ENCODE measurements around the gene ADD2.

Gene ADD2

GRCh38 chr2:70697603-70698383, 70.2 kb downstream of the ADD2 start:
- DNase-seq: peak; percentile 15

DNA sequence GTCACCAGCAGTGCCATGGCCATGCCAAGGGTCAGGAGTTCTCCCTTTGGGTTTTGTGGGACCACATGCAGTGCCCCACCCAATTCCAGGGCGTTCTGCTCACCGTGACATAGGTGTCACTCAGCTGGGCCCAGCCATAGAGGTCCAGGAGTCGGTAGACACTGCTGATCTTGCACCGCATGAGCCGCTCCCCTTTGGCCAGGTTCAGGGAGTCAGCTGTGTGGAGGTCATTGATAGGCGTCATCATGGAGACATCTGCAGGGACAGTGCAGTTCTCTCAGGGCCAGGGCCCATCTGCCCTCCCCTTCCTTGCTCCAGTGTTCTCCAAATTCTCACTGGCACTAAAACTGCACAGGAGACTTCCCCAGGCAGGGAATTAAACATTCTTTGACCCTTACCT, 71.9 kb downstream of the ADD2 start:
- DNase-seq: no peak

- no peak for DNase-seq
Measured at GRCh38 chr2:70692256-70692655, 75.7 kb downstream of the ADD2 start.

DNA sequence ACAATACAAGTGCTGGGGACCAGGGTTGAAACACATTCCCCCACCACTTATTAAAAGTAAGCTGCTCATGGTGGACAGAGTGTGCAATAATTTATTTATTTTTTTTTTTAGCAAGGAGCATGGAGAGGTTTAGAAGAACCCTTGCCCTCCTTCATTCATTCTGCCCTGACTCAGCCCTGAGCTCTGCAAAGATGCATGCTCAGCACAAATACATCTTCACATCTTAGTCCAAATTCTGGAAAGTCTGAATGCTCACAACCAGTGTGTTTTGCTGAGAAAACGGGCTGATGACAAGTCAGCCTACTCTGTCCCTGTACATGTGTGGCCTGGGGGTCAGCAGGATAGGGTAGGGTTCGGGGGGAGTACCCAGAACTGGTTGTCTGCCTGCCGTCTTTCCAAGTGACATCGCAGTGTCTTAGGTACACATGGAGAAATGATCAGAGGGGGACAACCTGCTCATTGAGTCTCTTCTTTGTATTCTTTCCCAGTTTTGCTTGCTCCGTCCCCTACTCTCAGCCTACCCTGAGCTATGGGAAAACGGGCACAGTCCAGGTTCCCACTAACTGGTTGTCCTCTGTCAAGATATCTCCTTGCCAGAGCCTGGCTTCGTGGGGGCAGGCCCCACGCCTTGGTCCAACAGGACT, 76.4 kb downstream of the ADD2 start:
- no peak for DNase-seq

DNA sequence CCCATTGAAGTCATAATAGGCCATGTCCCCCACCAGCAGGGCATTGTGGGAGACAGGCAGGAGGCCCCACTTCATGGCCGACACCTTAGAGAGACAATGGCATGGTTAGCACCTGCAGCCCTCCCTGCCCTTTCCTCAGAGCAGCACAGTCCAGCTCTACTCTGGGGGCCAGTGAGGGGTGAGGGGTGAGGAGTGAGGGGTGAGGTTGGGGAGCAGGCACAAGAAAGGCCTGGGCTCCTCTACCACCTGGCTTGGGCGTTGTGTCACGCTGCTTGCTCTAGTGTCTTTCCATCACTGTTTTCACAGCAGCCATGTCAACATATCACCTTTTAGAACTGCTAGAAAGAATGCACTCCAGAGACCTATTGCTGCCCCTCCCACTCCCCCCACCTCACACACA, 77.2 kb downstream of the ADD2 start:
- DNase-seq: no peak

- DNase-seq: no peak
Measured at GRCh38 chr2:70688427-70688826, 79.6 kb downstream of the ADD2 start.

GRCh38 chr2:70687461-70687795, 80.6 kb downstream of the ADD2 start:
- no peak for DNase-seq

DNA sequence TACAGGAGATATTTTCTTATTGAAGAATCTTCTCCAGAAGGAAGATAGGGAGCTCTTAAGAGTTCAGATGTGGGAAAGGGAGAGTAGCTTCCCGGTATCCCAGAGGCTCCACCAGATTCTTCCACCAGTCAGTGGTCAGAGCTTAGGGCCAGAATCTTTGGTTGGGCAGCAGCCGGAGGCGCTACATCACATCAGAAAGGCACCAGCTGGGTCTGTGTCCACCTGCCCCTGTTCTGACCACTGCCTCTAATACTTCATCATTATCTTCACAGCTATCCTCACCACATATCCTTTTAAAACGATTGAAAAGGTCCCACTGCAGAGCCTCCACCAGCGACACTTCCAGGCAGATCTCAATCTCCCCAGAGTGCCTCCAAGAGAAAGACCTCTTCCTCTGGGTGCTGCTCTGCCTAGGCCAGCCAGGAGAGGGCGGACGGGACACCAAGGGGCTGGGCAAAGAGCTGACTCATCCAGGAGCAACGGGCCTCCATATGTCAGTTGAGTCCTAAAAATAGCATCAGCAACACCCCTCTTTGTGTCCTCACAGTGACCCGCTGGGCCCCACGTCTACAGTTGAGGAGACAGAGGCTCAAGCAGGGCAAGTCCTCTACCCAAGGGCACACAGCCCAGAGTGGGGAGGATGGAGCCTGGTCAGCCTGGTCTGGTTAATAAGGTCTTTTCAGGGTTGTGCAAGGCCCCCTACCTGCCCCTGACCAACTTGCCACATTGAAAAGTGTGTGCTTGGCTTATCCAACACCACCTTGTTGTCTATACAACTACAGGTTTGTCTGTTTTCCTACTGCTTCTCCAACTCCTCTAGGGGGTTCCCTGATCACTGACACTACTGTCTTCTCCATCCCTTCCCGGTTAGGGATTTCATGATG, 81.2 kb downstream of the ADD2 start:
- DNase-seq: peak; percentile 60

DNA sequence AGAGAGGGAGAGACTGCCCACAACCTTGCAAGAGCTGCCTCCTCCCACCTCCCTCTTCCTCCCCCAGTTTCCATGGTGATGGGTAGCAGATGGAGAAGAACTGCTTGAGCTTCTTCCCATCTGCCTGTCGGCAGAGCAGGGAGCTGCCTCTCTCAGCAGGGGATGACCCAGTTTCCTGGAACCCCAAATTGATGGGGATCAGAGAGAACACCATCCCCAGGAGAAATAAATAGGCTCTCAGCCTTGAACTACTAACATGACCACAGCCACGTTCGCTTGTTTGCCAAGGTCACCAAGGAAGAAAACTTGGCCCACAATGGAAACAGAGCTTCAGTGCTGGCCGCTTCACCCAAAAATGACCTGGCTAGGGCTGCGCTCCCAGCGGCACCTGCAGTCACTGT, 82.2 kb downstream of the ADD2 start:
- no peak for DNase-seq

- DNase-seq: no peak
Measured at GRCh38 chr2:70684846-70685622, 83.0 kb downstream of the ADD2 start.

GRCh38 chr2:70683455-70683854, 84.5 kb downstream of the ADD2 start:
- DNase-seq: no peak

DNA sequence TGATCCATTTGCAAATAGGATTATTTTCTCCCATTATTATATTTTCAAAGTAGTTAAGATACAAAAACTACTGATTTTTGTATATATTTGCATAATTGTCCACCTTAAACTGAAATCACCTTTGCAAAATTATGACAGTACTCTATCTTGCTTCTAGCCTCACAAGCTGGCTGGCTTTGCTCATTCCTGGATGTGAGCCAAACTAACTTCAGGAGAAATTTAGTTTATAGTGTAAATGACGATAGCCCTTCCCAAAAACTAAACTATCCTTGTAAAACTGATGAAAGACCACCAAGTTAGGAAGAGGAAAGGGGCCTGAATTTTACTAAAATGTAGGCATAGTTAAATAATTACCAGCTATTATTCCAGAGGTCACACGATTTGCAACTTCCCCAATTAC, 87.3 kb downstream of the ADD2 start:
- DNase-seq: no peak

DNA sequence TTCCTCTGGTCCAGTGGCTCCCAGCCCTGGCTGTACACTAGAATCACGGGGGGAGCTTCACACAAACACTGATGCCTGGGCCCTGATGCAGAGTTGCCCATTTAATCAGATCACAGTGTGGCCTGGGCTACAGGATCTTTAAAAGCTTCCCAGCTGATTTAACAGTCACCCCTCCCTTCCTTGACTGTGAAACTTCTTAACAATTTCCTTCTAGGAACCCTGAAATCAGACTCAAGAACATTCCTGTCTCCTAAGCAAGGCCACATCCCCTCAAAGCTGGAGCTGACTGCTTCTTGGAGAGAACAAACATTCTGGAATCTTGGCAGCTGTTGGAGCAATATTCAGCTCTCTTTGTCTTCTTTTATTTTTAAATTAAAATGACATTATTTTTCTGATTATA, 88.7 kb downstream of the ADD2 start:
- no peak for DNase-seq

GRCh38 chr2:70678576-70679143, 89.3 kb downstream of the ADD2 start:
- DNase-seq: peak; percentile 21

GRCh38 chr2:70676301-70677035, 91.5 kb downstream of the ADD2 start:
- peak; percentile 32 for DNase-seq

DNA sequence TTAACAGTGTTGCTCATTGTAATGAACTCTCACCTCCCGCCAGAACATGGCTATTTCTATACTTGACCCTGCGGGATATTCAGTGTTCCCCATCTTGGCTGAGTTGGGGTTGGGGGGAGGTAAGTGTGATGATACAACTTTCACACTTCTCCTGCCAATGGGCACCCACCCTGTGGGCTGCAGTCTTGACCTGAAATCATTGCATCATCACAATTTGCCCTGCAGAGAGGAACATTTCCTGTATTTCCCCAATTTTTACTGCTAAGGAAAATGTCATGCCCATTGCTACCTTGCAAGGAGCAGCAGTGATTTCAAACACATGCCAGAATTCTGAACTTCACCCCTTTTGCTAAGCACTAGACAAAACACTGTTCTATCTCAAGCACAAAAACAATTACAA, 92.1 kb downstream of the ADD2 start:
- no peak for DNase-seq

DNA sequence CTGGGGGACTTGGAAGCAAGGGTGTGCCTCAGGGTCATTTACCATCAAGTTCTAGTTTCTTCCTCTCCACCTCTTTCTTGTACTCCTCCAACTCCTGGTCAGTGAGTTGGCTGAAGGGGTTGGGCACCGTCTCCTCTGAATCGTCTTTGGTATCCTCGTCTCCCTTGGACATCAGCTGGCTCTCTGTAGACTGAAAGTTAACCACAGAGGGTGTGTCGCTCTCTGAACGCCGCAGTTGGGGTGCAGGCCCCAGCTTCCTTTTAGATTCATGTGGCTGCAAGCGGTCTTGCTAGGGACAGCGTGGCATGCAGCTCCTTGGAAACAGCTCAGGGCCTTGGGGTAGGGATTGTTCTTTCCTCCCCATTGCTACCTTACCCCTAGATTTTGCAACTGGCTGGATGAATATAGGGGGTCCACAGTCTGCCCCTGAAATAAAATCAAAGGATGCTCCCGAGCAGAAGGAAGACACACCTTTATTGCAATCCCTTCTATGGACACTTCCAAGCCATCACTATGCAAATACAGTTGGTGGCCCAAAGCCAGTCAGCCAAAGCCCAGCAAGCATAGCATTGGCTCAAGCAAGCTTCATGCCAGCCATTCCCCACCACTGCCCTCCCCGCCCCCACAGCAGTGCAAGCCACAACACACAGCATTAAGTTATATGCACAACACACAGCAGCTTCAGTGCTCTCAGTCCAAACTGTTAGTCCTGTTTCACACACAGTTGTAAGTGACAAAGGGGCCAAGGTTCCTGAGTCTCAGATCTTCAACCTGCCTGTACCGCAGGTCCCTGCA, 93.2 kb downstream of the ADD2 start:
- no peak for DNase-seq

GRCh38 chr2:70673041-70673647, 94.9 kb downstream of the ADD2 start:
- DNase-seq: no peak

DNA sequence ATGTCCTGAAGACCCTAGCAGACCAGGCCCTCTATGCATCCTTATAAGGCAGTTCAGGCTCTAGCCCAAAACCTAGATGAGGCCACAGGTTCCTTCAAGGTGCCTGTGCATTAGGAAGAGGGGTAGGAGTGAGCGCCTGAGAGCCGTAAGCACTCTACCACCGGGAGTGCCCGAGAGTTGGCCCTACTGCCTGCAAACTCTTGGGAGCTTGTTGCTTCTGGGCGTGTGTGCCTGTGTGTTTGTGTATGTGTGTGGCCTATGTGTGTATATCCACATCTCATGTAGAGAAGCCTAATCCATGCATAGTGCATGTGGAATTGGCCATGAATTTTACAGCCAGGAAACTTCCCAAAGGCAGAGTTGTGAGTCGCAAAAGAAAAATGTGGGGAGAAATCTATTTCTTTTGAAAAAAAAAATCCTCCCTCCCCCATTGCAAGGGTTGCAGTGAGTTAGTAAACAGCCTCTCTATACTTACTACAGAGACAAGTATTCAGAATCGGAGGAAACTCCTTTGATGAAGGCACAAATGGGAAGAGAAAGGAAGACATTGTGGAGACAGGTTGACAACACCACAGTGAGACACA, 96.8 kb downstream of the ADD2 start:
- peak; percentile 11 for DNase-seq

- peak; percentile 30 for DNase-seq
Measured at GRCh38 chr2:70670626-70671025, 97.4 kb downstream of the ADD2 start.

Data from activated CD8-positive, alpha-beta memory T cell treated with anti-CD3 and anti-CD28 coated beads for 24 hours (primary cell).